Central memory CD8-positive, alpha-beta T cell (primary cell): ENCODE results near the gene SARDH.
A peak's percentile ranks its signal among the peaks of the same experiment; 100 is the strongest.

Source experiments
- ATAC-seq: fragments of 150-1000 bp; cut with Tn5 transposase; replicated peaks from 2 replicates; pipeline ENCODE4 v1.10.0; 2022; ENCODE audit warnings: mild to moderate bottlenecking, moderate FRiP score, moderate number of reproducible peaks; ENCODE audit not compliant: poor library complexity, severe bottlenecking; ENCODE audit errors: extremely low read depth
- DNase-seq, 2 donors: peaks; one replicate each; pipeline ENCODE4 v3.0.0; 2021; ENCODE audit warnings: low spot score in 2 of 2
- H3K27ac Mint-ChIP-seq: one replicate; pipeline ENCODE4 v1.8.0; 2022; ENCODE audit warnings: low read depth, mild to moderate bottlenecking, moderate library complexity, mixed read lengths
- H3K27me3 Mint-ChIP-seq: one replicate; pipeline ENCODE4 v1.8.0; 2022; ENCODE audit warnings: mixed read lengths
- H3K36me3 Mint-ChIP-seq: one replicate; pipeline ENCODE4 v1.8.0; 2022; ENCODE audit warnings: mild to moderate bottlenecking, moderate library complexity, mixed read lengths; ENCODE audit not compliant: insufficient read depth
- H3K4me1 Mint-ChIP-seq: one replicate; pipeline ENCODE4 v1.8.0; 2022; ENCODE audit warnings: mixed read lengths
- H3K4me3 Mint-ChIP-seq: one replicate; pipeline ENCODE4 v1.8.0; 2022; ENCODE audit warnings: mild to moderate bottlenecking, moderate library complexity, mixed read lengths
- H3K9me3 Mint-ChIP-seq: one replicate; pipeline ENCODE4 v1.8.0; 2022; ENCODE audit warnings: mixed read lengths

SARDH gene

DNA sequence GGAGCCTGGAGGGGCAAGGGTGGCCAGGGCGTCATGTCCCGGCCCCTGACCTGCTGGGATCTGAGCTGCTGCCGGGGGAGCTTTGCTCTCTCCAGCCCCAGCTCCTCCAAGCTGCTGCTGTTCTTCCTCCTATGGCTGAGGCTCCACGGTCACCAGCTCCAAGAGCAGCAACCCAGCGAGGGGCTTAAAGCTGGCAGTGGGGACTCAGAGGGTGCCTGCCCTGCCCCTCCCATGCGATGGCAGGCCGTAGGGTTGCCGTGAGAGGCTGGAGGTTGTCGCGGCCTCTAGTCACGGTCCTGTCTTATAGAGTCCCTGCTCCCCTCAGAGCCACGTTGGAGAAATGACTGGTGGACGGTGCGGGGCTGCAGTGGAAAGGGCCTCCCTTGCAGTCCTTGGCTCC is 82.5 kb downstream of the SARDH start:
- peaks cover 93% of the 10 kb centered on the region for H3K27me3 Mint-ChIP-seq
- H3K4me1 Mint-ChIP-seq = peaks cover 10% of the 10 kb centered on the region
- H3K9me3 Mint-ChIP-seq = no peaks in the 10 kb centered on the region
- H3K36me3 Mint-ChIP-seq = no peaks in the 10 kb centered on the region
- DNase-seq (no peak), ATAC-seq (no peak)
- no peak overlapping the region for H3K27ac Mint-ChIP-seq
- H3K4me3 Mint-ChIP-seq = no peak overlapping the region

GRCh38 chr9:133654736-133655657 is 83.2 kb downstream of the SARDH start:
- DNase-seq (no peak), ATAC-seq (no peak)
- no peaks in the 10 kb centered on the region for H3K9me3 Mint-ChIP-seq
- no peaks in the 10 kb centered on the region for H3K36me3 Mint-ChIP-seq
- peaks cover 7% of the 10 kb centered on the region for H3K4me1 Mint-ChIP-seq
- no peak overlapping the region for H3K27ac Mint-ChIP-seq
- H3K27me3 Mint-ChIP-seq = peaks cover 93% of the 10 kb centered on the region
- no peak overlapping the region for H3K4me3 Mint-ChIP-seq

DNA sequence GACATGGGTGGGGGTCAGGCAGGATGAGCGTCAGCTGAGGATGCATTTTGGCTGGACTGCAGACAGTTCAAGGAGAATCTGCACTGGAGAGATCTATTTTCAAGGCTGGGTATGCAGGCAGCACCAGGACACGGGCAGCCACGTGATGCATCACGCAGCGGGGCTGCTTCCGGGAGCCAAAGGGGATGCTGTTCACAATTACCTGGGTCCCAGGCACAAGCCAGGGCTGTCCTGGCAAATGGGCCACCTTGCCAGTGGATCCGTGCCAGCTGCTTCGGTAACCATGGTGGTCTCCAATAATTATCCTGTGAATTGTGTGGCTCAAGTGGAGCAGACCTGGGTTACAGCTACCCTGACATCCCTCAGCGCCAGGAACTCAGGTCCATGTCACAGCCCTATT is 84.5 kb downstream of the SARDH start:
- Mint-ChIP-seq H3K4me1 (peaks cover 4% of the 10 kb centered on the region), H3K4me3 (no peak overlapping the region), H3K9me3 (no peaks in the 10 kb centered on the region), H3K27ac (peak overlapping the region; percentile 35), H3K27me3 (peaks cover 90% of the 10 kb centered on the region), H3K36me3 (no peaks in the 10 kb centered on the region)
- DNase-seq = no peak
- no peak for ATAC-seq

DNA sequence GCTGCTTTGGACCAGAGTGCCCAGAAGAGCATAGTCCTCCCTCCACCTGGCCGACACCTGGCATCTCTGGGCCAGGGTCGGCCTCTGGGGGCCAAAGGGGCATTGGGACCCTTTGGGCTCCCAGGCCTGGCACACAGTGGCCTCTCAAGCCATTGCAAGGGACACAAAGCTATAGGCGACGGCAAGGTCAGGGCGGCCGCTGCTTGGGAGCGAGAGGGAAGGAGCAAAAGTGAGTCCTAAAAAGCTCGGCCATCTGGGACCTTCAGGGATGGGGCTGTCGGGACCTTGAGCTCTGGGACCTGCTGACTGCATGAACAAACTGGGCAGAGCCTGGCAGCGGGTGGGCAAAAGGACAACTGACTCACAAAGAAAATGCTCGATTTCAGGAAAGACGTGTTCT is 88.1 kb downstream of the SARDH start:
- Mint-ChIP-seq H3K36me3 (peaks cover 1% of the 10 kb centered on the region), H3K27ac (peak overlapping the region; percentile 44), H3K4me1 (no peaks in the 10 kb centered on the region), H3K4me3 (no peak overlapping the region), H3K27me3 (peaks cover 53% of the 10 kb centered on the region), H3K9me3 (no peaks in the 10 kb centered on the region)
- ATAC-seq (no peak), DNase-seq (no peak)

- H3K9me3 Mint-ChIP-seq = no peaks in the 10 kb centered on the region
- no peak overlapping the region for H3K4me3 Mint-ChIP-seq
- no peak for ATAC-seq
- H3K27me3 Mint-ChIP-seq = peaks cover 45% of the 10 kb centered on the region
- DNase-seq = no peak
- H3K4me1 Mint-ChIP-seq = no peaks in the 10 kb centered on the region
- H3K36me3 Mint-ChIP-seq = peaks cover 1% of the 10 kb centered on the region
- no peak overlapping the region for H3K27ac Mint-ChIP-seq
Measured at GRCh38 chr9:133649194-133649593, 89.0 kb downstream of the SARDH start.

GRCh38 chr9:133647765-133648469 is 90.2 kb downstream of the SARDH start:
- peaks cover 1% of the 10 kb centered on the region for H3K36me3 Mint-ChIP-seq
- ATAC-seq = no peak
- H3K27me3 Mint-ChIP-seq = peaks cover 34% of the 10 kb centered on the region
- no peak for DNase-seq
- no peaks in the 10 kb centered on the region for H3K4me1 Mint-ChIP-seq
- H3K4me3 Mint-ChIP-seq = no peak overlapping the region
- no peaks in the 10 kb centered on the region for H3K9me3 Mint-ChIP-seq
- H3K27ac Mint-ChIP-seq = no peak overlapping the region

DNA sequence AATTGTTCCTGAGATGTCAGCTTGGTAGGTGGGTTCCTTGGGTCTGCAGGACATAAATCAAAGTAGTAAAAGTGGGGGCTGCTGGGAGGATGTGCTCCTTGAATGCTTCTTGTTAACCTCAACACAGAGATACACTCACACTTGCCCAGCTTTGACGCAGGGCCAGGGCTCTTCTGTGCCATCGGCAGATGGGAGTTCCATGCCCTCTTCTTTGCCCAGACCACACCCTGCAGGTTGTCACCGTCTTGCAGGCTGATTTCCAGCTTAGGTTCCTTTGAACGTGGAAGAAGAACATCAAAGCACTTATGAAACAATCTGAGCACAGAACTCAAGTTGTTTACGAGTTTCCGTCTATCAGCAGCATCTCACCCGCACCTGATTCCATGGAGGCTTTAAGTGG is 91.0 kb downstream of the SARDH start:
- H3K27me3 Mint-ChIP-seq = peaks cover 26% of the 10 kb centered on the region
- H3K9me3 Mint-ChIP-seq = no peaks in the 10 kb centered on the region
- H3K4me3 Mint-ChIP-seq = no peak overlapping the region
- ATAC-seq (no peak), DNase-seq (no peak)
- no peaks in the 10 kb centered on the region for H3K4me1 Mint-ChIP-seq
- peaks cover 1% of the 10 kb centered on the region for H3K36me3 Mint-ChIP-seq
- H3K27ac Mint-ChIP-seq = no peak overlapping the region

GRCh38 chr9:133645021-133645765 is 93.0 kb downstream of the SARDH start:
- Mint-ChIP-seq H3K4me3 (no peak overlapping the region), H3K4me1 (no peaks in the 10 kb centered on the region), H3K27ac (no peak overlapping the region), H3K36me3 (peaks cover 1% of the 10 kb centered on the region), H3K27me3 (peaks cover 32% of the 10 kb centered on the region), H3K9me3 (no peaks in the 10 kb centered on the region)
- DNase-seq = no peak
- no peak for ATAC-seq

DNA sequence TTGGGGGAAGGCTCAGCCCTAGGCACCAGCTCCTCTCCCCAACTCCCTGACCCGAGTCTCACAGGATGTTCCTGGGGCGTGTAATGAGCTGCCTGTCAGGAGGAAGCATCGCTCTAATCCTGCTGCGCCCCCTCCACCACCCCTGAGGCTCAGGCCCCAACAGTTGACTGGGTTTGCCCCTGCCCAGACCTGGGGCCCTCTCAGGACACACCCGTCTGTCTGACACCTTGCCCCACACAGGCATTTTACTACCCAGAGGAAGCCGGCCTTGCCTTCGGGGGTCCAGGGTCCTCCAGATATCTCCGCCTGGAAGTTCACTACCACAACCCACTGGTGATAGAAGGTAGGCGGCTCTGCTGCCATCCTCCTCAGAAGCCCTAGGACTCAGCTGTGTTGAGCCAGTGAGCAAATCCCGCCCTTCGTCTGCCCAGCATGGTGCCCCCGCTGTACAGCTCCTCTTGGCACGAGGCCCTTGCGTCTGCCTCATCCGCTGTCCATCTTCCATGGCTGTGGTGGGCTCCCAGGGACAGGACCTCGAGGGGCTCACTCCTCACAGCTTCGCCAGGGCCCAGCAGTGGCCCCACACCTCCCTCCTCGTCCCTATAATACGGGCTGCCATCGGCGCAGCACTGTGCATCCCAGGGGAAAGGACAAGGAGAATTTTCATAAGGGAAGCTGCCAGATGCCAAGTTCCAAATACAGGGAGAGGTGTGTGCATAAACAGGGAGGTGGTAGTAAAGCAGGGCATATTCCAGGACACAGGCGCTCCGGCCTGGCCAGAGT is 94.0 kb downstream of the SARDH start:
- Mint-ChIP-seq H3K9me3 (no peaks in the 10 kb centered on the region), H3K27ac (no peak overlapping the region)
- no peak for ATAC-seq

GRCh38 chr9:133643362-133643755 is 94.8 kb downstream of the SARDH start:
- Mint-ChIP-seq H3K36me3 (peaks cover 1% of the 10 kb centered on the region), H3K4me1 (no peaks in the 10 kb centered on the region), H3K9me3 (no peaks in the 10 kb centered on the region), H3K4me3 (no peak overlapping the region), H3K27ac (no peak overlapping the region), H3K27me3 (peaks cover 20% of the 10 kb centered on the region)
- DNase-seq (no peak), ATAC-seq (no peak)

More for the DNA sequence above, 94.0 kb downstream of the SARDH start:
- no peak overlapping the region for H3K4me3 Mint-ChIP-seq
- DNase-seq = no peak
- no peaks in the 10 kb centered on the region for H3K4me1 Mint-ChIP-seq
- H3K36me3 Mint-ChIP-seq = peaks cover 1% of the 10 kb centered on the region
- peaks cover 22% of the 10 kb centered on the region for H3K27me3 Mint-ChIP-seq

DNA sequence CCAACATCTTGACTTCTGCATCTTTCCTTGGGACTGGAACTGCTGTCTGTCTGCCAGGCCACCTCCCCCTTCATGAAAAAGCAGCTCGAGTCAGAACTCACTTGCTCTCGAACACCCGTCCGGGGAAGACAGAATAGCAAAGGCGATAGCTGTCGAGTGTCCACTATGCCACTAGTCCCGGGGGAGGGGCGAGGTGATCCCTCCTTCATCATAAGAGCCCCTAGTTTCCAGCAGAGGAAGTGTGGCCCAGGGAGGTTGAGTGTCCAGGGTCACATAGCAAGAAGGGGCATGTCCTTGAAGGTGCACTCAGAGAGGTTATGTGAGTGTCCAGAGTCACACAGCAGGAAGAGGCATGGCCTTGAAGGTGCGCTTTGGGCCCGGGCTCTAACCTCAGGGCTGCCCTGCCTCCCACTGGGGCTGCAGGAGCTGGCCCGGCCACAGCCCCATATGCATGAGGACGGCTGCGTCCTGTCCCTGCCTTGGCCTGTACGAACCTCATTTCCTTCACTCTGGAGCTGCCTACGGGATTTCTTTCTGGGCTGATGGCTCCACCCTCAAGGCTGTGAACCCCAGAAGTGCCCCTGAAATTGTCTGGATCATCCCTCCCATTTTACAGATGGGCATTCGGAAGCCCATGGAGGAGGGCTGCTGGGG is 95.3 kb downstream of the SARDH start:
- H3K27me3 Mint-ChIP-seq = peaks cover 20% of the 10 kb centered on the region
- no peak overlapping the region for H3K27ac Mint-ChIP-seq
- DNase-seq (no peak), ATAC-seq (no peak)
- no peaks in the 10 kb centered on the region for H3K4me1 Mint-ChIP-seq
- no peak overlapping the region for H3K4me3 Mint-ChIP-seq
- H3K36me3 Mint-ChIP-seq = peaks cover 1% of the 10 kb centered on the region
- no peaks in the 10 kb centered on the region for H3K9me3 Mint-ChIP-seq
